Adrenal gland (tissue), 12 donors: ENCODE data around the gene LTA4H. TPM values are rescaled to one million over a fixed set of nuclear protein-coding genes. Genes with fewer than 3 reads are reported as not detected.

Source experiments
- DNase-seq, 7 donors: peaks; one replicate each; pipeline ENCODE4 v3.0.0-alpha.2; 2019 to 2020
- H3K27ac ChIP-seq, 5 donors: fragments of 200-600 bp; sonication (generic) in 4 of 5; 1 replicate in 3 of 5; 2 replicates in 2 of 5; pipeline versions ENCODE4 v1.5.1 to v1.8.0; 2016 to 2020; ENCODE audit warnings: mild to moderate bottlenecking in 1 of 5
- H3K27me3 ChIP-seq: fragments of 200-600 bp; 2 replicates; pipeline ENCODE4 v1.8.0; 2021
- H3K36me3 ChIP-seq, 2 donors: fragments of 200-600 bp; replicated peaks in 1 of 2; 1 replicate in 1 of 2; 2 replicates in 1 of 2; pipeline versions ENCODE4 v1.5.1 to v1.8.0; 2018 to 2022
- H3K4me1 ChIP-seq, 2 donors: fragments of 200-600 bp; replicated peaks in 1 of 2; 1 replicate in 1 of 2; 2 replicates in 1 of 2; pipeline versions ENCODE4 v1.5.1 to v1.8.0; 2018 to 2021
- H3K4me3 ChIP-seq, 4 donors: fragments of 200-600 bp; sonication (generic) in 3 of 4; one replicate each; pipeline ENCODE4 v1.5.1; 2016 to 2018
- H3K9me3 ChIP-seq, 3 donors: fragments of 200-600 bp; sonication (generic) in 1 of 3; replicated peaks in 1 of 3; 1 replicate in 2 of 3; 2 replicates in 1 of 3; pipeline versions ENCODE4 v1.5.1 to v1.8.0; 2016 to 2021
- POLR2A ChIP-seq, 2 donors: fragments of 450-650 bp; IDR thresholded peaks; one replicate each; pipeline ENCODE4 v1.6.1; 2017; ENCODE audit warnings: antibody characterized with exemption in 2 of 2, mild to moderate bottlenecking in 2 of 2, moderate library complexity in 1 of 2
- WGBS, 4 donors: extraction: QIAGEN DNeasy Blood & Tissue Kit in 2 of 4; methylation state at CpG; one replicate each; pipeline versions ENCODE4 v1.1.5 to v1.1.7; 2013 to 2017; 5-methylcytosine and 5-hydroxymethylcytosine counted together
- intact Hi-C, 2 donors: fragments of 100-400 bp; cut with DNase I; formaldehyde crosslinking; loops; one replicate each; pipeline versions ENCODE4 v1.14.1 to v1.15.0; 2022 to 2023
- polyA plus RNA-seq, 3 donors: library from polyadenylated mRNA; stranded (reverse); fragments of 200-250 nt in 2 of 3; fragments of 350-450 nt in 1 of 3; fragmentation: Illumina TruSeq in 1 of 3; extraction: RNeasy Lipid Tissue Mini Kit (QIAGEN cat#74804) in 1 of 3; gene quantifications; one replicate each; pipeline ENCODE4 v1.2.3, GENCODE V29; 2013 to 2014
- total RNA-seq, 9 donors: library from RNA; depleted of rRNA in 4 of 9; stranded (reverse); fragments of >200 nt in 4 of 9; fragments of 120-200 nt in 1 of 9; fragmentation: NEBNext Ultra II Directional in 1 of 9; extraction: Animal tissue kit (Norgen Biotek cat#: 25700) in 1 of 9; gene quantifications; one replicate each; pipeline versions ENCODE4 v1.1.0 to v1.2.4, GENCODE V29; 2013 to 2023
- TF ChIP-seq, protein P1 (sequence below), 6 experiments: fragments of 450-650 bp in 4 of 6; fragments of 200-600 bp in 2 of 6; sonication (generic) in 1 of 6; IDR thresholded peaks; 1 replicate in 5 of 6; 2 replicates in 1 of 6; pipeline versions ENCODE4 v1.5.1 to v1.8.0; 2016 to 2021; ENCODE audit warnings: antibody characterized with exemption in 6 of 6, mild to moderate bottlenecking in 2 of 6, moderate library complexity in 1 of 6
- donor health status: healthy with polysubstance abuse.
- donor health status: Bipolar disorder and iron deficiency.
- donor health status: DM: yes; HTN: yes; CAD: no.
- donor health status: DM: no; HTN: no; CAD: no.
- donor health status: DM: no; HTN: no; CAD: no.
- donor health status: DM: yes; HTN: yes; CAD: no.

The LTA4H gene
- total and polyA plus RNA-seq, 12 donors = 61.8 to 164 (median 97.8) TPM

DNA sequence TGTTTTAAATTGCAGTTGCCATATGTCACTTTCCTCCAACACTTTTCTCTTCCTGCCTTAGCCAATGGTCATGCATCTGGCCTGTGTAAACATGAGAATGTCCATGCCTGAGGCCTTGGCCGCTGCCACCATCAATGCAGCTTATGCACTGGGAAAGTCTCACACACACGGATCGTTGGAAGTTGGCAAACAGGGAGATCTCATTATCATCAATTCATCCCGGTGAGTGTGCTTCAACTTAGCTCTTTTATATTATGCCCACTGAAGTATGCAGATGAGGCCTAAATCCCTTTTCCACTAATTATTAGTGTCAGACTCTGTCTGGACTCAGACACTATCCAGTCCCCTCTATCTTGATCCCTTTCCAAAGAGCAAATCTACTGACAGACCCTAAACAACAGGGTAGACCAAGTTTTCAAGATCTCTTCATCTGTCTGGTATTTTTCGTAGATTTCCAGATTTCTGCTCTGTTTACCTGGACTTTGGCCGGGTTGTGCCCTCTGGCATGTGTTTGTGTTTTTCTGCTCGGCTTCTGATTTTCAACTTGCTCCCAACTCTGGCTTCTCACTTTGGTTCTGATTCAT, 69.0 kb downstream of the LTA4H start:
- Histone ChIP-seq H3K9me3 (no peaks in the 10 kb centered on the region), H3K36me3 (peaks cover 0 to 7% of the 10 kb centered on the region in 2 donors), H3K27me3 (no peaks in the 10 kb centered on the region), H3K4me3 (no peak overlapping the region), H3K27ac (no peak overlapping the region), H3K4me1 (no peaks in the 10 kb centered on the region)
- WGBS, 4 donors = 80 to 90% (median 82%) methylated on average over 7 of the region's 7 CpGs
- TF ChIP-seq, protein P1, sequence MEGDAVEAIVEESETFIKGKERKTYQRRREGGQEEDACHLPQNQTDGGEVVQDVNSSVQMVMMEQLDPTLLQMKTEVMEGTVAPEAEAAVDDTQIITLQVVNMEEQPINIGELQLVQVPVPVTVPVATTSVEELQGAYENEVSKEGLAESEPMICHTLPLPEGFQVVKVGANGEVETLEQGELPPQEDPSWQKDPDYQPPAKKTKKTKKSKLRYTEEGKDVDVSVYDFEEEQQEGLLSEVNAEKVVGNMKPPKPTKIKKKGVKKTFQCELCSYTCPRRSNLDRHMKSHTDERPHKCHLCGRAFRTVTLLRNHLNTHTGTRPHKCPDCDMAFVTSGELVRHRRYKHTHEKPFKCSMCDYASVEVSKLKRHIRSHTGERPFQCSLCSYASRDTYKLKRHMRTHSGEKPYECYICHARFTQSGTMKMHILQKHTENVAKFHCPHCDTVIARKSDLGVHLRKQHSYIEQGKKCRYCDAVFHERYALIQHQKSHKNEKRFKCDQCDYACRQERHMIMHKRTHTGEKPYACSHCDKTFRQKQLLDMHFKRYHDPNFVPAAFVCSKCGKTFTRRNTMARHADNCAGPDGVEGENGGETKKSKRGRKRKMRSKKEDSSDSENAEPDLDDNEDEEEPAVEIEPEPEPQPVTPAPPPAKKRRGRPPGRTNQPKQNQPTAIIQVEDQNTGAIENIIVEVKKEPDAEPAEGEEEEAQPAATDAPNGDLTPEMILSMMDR (IDR thresholded peaks at IDR 0.05) = no peak
- TF ChIP-seq POLR2A (IDR thresholded peaks at IDR 0.05) = no peak
- DNase-seq = no peak
- intact Hi-C loops = no loop called here

DNA sequence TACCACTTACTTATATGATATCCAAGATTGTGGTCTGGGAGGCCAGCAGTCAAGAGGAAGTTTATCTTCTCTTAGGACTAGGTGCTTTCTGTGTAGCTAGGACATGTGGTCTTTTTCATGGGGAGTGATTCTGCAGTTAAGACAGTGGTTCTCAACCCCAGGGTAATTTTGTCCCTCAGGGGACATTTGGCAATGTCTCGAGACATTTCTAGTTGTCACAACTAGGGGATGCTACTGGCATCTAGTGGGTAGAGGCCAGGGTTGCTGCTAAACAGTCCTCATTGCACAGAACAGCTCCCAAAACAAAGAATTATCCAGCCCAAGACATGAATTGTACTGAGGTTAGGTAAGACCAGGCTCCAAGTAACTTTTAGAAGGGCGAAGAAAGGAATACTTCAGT, 72.3 kb downstream of the LTA4H start:
- no peaks in the 10 kb centered on the region for H3K9me3 ChIP-seq
- no peak overlapping the region for H3K4me3 ChIP-seq
- intact Hi-C loops = no loop called here
- DNase-seq = no peak
- peaks cover 0 to 7% of the 10 kb centered on the region in 2 donors for H3K36me3 ChIP-seq
- no peak overlapping the region for H3K27ac ChIP-seq
- TF ChIP-seq, protein P1 (IDR thresholded peaks at IDR 0.05) = peak in 1 of 6 experiments; percentile 16
- no peak for TF ChIP-seq POLR2A (IDR thresholded peaks at IDR 0.05)
- no peaks in the 10 kb centered on the region for H3K4me1 ChIP-seq
- WGBS, 4 donors = 75 to 85% (median 80%) methylated on average over 2 of the region's 2 CpGs
- H3K27me3 ChIP-seq = no peaks in the 10 kb centered on the region

DNA sequence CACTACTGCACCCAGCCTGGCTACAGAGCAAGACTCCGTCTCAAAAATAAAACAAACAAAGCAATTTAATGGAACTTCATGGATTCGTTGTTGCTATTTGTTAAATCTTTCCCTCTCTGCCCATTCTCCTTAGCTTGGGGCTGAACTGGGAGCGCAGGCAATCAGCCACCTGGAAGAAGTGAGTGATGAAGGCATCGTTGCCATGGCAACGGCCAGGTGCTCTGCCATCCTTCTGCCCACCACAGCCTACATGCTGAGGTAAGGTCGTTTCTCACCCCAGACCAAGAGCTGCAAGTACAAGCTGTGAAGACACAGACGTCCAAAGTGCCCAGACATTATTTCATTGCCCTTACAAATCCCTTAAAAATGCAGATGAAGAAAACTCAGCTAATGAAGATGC, 73.2 kb downstream of the LTA4H start:
- peaks cover 0 to 7% of the 10 kb centered on the region in 2 donors for H3K36me3 ChIP-seq
- TF ChIP-seq POLR2A (IDR thresholded peaks at IDR 0.05) = no peak
- TF ChIP-seq, protein P1 (IDR thresholded peaks at IDR 0.05) = no peak
- H3K4me1 ChIP-seq = no peaks in the 10 kb centered on the region
- H3K27me3 ChIP-seq = no peaks in the 10 kb centered on the region
- WGBS, 4 donors = 76 to 85% (median 82%) methylated on average over 7 of the region's 7 CpGs
- no peak for DNase-seq
- no peaks in the 10 kb centered on the region for H3K9me3 ChIP-seq
- no peak overlapping the region for H3K27ac ChIP-seq
- H3K4me3 ChIP-seq = no peak overlapping the region
- intact Hi-C loops = no loop called here

GRCh38 chr12:95960241-95960640, 75.1 kb downstream of the LTA4H start:
- 64 to 77% (median 70%) methylated on average over 5 of the region's 5 CpGs for WGBS, 4 donors
- no peaks in the 10 kb centered on the region for H3K4me1 ChIP-seq
- intact Hi-C loops = no loop called here
- H3K36me3 ChIP-seq = no peaks in the 10 kb centered on the region
- no peak for DNase-seq
- H3K27ac ChIP-seq = no peak overlapping the region
- H3K27me3 ChIP-seq = no peaks in the 10 kb centered on the region
- no peak overlapping the region for H3K4me3 ChIP-seq
- no peaks in the 10 kb centered on the region for H3K9me3 ChIP-seq
- no peak for TF ChIP-seq POLR2A (IDR thresholded peaks at IDR 0.05)
- TF ChIP-seq, protein P1 (IDR thresholded peaks at IDR 0.05) = no peak
